ENCODE results near the gene GINS2.

Gene GINS2

GRCh38 chr16:85715169-85716021, 26.6 kb upstream of the GINS2 start:
- peak; percentile 73 for DNase-seq

DNA sequence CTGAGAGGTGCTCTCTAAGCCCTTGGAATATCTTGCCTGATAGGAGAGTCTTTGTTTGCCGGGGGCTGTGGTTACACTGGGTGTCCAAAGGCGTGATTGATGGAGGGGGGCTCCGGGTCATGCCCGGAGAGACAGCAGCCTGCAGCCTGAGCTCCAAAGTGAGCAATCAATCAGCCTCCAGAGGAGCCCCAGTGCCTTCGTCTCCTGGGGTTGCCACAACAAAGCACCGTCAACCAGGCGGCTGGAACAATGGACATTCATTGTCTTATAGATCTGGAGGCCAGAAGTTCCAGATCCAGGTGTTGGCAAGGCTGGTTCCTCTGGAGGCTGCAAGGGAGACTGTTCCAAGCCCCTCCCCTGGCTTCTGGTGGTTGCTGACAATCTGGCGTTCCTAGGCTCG, 24.0 kb upstream of the GINS2 start:
- no peak for DNase-seq

GRCh38 chr16:85711982-85712587, 23.3 kb upstream of the GINS2 start:
- DNase-seq, result no peak

GRCh38 chr16:85710732-85711131, 22.0 kb upstream of the GINS2 start:
- peak; percentile 35 for DNase-seq

- DNase-seq, result no peak
These were observed 21.2 kb upstream of the GINS2 start for GRCh38 chr16:85709766-85710585.

GRCh38 chr16:85708338-85708737, 19.6 kb upstream of the GINS2 start:
- DNase-seq, result no peak

DNA sequence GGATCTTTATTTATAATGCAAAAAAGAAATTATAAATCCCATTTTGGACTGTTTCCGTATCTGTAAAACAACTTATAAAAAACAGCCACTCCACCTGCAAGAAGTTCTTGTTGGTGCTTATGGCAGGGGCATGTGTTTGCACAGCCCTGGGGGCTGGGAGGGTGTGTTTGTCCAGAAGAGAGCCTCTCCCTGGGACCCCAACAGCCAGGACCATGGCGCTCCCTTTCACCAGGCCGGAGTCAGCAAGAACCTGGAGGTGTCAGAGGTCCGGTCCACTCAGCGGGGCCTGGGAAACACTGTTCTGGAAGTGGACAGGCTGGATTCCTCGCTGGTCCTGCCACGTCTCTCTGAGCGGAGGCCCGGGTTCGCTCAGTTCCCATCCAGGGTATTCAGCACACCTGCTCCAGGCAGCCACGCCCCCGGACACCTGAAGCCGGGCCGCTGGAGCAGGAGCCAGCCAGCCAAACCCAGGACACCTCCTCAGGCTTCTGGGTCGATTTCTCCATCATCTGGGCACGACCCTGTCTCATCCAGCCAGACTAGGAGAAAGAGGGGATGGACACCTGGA, 18.9 kb upstream of the GINS2 start:
- DNase-seq, result no peak

- no peak for DNase-seq
These were observed 17.8 kb upstream of the GINS2 start for GRCh38 chr16:85706449-85707034.

- DNase-seq, result no peak
These were observed 16.4 kb upstream of the GINS2 start for GRCh38 chr16:85704900-85705846.

DNA sequence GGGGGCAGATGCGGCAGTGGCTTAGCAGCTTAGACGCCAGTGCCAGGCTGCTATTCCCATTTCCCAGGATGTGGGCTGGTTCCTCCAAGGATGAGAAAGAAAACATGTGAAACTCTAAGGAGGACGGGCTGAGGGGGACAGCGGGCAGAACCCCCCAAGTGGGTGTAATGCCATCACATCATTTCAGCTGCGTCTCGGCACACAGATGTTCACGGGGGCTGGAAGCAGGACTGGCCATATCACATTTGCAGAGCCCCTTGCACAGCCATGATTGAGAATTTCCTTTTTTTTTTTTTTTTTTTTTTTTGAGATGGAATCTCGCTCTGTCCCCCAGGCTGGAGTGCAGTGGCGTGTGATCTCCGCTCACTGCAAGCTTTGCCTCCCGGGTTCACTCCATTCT, 15.3 kb upstream of the GINS2 start:
- no peak for DNase-seq

DNA sequence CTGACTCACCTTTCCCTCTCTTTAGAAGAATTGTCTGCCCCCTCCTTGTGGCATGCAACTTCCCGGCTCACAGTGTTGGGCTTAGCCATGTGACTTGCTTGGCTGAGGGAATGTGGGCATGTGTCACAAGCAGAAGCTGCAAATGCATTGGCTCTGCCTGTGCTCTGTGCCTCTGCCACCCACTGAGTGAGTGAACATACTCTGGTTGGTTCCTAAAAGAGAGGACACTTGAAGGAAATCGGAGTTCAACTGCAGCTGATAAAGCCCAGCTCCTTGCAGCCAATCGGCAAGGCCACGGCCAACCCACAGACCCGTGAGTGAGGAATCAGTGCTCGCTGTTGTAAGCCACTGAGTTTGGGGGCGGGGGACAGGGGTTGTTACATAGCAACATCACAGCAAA, 10.9 kb upstream of the GINS2 start:
- DNase-seq, result no peak

GRCh38 chr16:85698935-85699558, 10.3 kb upstream of the GINS2 start:
- DNase-seq, result no peak

DNA sequence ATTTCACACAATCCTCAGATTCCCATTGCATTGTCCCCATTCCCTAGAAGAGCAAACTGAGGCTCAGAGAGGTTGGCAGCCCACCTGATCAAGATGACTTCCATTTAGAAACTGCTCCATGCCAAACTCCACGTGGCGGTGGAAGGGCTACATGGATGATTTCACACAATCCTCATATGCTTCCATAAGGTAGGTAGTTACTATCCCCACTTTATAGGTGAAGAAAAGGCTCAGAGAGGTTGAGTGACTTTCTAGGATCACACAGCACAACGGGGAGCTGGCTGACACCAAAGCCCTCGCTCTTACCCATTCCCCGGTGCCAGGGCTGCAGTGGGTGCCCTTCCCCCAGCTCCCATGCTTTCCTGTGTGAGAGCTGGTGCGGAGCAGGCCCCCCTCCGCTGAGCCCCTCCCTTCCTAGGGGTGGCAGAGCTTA, 9.7 kb upstream of the GINS2 start:
- DNase-seq, result no peak

- no peak for DNase-seq
These were observed 8.7 kb upstream of the GINS2 start for GRCh38 chr16:85697431-85697830.

GRCh38 chr16:85696781-85697180, 8.0 kb upstream of the GINS2 start:
- no peak for DNase-seq

DNA sequence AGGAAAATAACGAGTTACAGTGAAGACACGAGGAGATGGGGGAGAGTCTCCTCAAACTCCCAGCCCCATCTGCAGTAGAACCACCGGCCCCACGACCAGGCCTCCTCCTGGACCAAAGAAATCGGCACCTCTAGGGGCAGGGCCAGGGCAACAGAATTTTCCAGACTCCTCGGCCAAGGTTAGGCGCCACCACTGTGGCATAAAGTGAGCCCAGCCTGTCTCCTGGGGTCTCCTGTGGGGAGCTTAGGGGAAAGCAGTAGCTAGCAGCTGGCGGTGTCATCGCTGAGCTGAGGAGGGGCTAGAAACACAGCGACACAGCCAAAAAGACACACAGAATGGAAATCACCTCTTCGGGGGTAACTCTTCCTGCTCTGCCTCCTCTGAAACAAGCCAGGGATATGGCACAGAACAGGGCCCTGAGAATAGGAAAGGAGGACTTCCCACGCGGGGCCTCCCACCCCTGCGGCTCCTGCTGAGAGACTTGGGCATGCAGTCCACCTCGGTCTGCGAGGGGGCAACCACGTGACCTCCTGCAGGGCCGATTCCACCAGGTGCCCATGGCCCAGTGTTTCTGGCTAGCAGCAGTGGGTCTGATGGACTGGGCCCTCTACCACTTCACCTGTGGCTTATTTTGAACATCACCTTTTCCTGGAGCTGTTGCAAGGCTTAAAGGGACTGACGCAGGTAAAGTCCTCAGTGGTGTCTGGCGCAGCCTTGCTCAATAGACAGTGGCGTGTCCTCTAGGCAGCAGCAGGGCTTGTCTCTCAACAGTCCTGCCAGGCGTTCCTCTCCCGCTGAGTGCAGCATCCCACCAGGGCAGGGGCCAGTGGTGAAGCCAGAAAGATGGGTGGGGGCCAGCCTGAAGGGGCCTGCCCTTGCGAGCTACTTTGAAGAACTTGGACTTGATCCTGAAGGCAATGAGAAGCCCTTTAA, 6.7 kb upstream of the GINS2 start:
- DNase-seq, result no peak

DNA sequence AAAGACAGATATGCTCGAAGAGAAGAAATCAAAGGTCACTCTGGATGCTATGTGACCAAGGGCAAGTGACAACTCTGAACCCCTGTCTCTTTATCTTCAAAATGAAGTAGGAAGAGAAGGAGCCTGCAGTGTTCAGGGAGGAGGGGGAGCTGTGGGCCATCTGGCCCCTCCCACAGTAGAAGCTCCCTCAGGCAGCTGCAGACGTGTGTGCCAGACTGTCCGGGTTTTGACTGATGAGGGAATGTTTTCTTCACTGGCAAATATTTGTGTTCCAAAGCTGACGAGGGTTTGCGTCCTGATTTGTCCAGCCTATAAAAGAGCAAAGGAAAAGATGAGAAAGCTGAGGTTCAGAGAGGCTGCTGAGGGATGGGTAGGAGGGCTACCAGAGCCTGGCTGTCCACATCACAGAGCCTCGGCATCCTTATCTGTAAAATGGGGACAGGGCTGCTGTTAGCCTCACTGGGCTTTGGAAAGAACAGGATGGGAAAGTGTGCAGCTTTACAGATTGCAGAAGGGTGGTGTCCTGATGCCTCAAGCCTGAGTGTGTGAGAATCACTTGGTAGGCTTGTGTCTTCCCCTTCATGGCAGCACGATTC, 1.8 kb upstream of the GINS2 start:
- DNase-seq, result no peak

DNA sequence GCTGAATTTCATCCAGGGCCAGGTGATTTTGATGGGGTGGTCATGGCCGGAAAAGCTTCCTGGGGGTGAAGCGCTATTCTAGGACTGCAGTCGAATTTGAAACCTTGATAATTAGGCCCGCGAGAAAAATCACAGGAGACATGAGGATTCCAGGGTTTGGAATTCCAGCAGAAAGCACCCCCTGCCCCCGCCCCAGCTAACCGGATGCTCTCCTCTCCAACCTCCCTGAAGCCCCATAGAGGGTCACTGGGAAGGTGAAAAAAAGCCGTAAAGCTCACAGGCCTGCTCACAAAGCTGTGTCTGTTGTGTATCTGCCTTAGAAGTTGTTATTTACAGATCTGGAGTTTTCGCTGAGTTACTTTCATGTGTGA, 1.2 kb upstream of the GINS2 start:
- no peak for DNase-seq

- DNase-seq, result no peak
These were observed 663 bp upstream of the GINS2 start for GRCh38 chr16:85689285-85689949.
